Transverse colon (tissue), 4 donors: ENCODE data around the gene FOCAD. TPM values are rescaled to one million over a fixed set of nuclear protein-coding genes. Genes with fewer than 3 reads are reported as not detected.

Experiments
- DNase-seq: peaks from one replicate; pipeline ENCODE4 v3.0.0-alpha.2; 2019
- H3K27ac ChIP-seq, 4 donors: fragments of 200-600 bp; sonication (generic); 2 replicates each; pipeline ENCODE4 v1.5.1; 2016 to 2018; ENCODE audit warnings: inconsistent platforms in 4 of 4
- H3K27me3 ChIP-seq: fragments of 200-600 bp; sonication (generic); 2 replicates; pipeline ENCODE4 v1.5.1; 2017; ENCODE audit warnings: inconsistent platforms
- H3K36me3 ChIP-seq, 4 donors: fragments of 200-600 bp; sonication (generic); 2 replicates each; pipeline ENCODE4 v1.5.1; 2017 to 2019; ENCODE audit warnings: inconsistent platforms in 4 of 4
- H3K4me1 ChIP-seq, 4 donors: fragments of 200-600 bp; sonication (generic); 2 replicates each; pipeline ENCODE4 v1.5.1; 2017 to 2020; ENCODE audit warnings: inconsistent platforms in 4 of 4
- H3K4me3 ChIP-seq, 4 donors: fragments of 200-600 bp; sonication (generic); 1 replicate in 1 of 4; 2 replicates in 3 of 4; pipeline versions ENCODE4 v1.5.1 to v1.6.1; 2017 to 2019; ENCODE audit warnings: inconsistent platforms in 4 of 4
- H3K9me3 ChIP-seq, 2 donors: fragments of 200-600 bp; sonication (generic); 2 replicates each; pipeline ENCODE4 v1.5.1; 2017 to 2019; ENCODE audit warnings: inconsistent platforms in 2 of 2
- CTCF ChIP-seq, 5 experiments: fragments of 200-600 bp in 3 of 5; fragments of 450-650 bp in 2 of 5; sonication (generic) in 3 of 5; IDR thresholded peaks; 1 replicate in 2 of 5; 2 replicates in 3 of 5; pipeline ENCODE4 v1.5.1; 2016 to 2017; ENCODE audit warnings: antibody characterized with exemption in 5 of 5, inconsistent platforms in 3 of 5, mild to moderate bottlenecking in 2 of 5, moderate library complexity in 1 of 5
- EP300 ChIP-seq: sonication (generic); formaldehyde crosslinking; IDR thresholded peaks from one replicate; pipeline ENCODE4 v1.6.1; 2017; ENCODE audit warnings: antibody characterized with exemption, low read depth
- POLR2A ChIP-seq: fragments of 450-650 bp; IDR thresholded peaks from one replicate; pipeline ENCODE4 v1.6.1; 2016; ENCODE audit warnings: antibody characterized with exemption, mild to moderate bottlenecking, moderate library complexity
- POLR2AphosphoS5 ChIP-seq, 3 donors: sonication (generic); formaldehyde crosslinking; IDR thresholded peaks; one replicate each; pipeline ENCODE4 v1.6.1; 2016; ENCODE audit warnings: antibody characterized with exemption in 3 of 3
- WGBS, 2 donors: methylation state at CpG; one replicate each; pipeline ENCODE4 v1.1.5; 2018; ENCODE audit warnings: low coverage in 1 of 2; 5-methylcytosine and 5-hydroxymethylcytosine counted together
- in situ Hi-C, 4 donors: fragments of 200-750 bp; cut with MboI; loops; one replicate each; pipeline versions ENCODE4 v1.15.0 to v1.15.1; 2017; ENCODE audit warnings: low sequenced_read_pairs in 3 of 4, low pct_ligation_motif_present in 1 of 4, low pct_unique_long_range_greater_than_20kb in 1 of 4
- intact Hi-C: fragments of 100-400 bp; cut with DNase I; formaldehyde crosslinking; loops from one replicate; pipeline ENCODE4 v1.15.1; 2023; ENCODE audit warnings: low total_unique reads
- total RNA-seq, 4 donors: library from RNA; depleted of rRNA; stranded (reverse); fragments of >200 nt; gene quantifications; one replicate each; pipeline ENCODE4 v1.1.0, GENCODE V29; 2016

Gene FOCAD
- total RNA-seq, 4 donors from 2014 or later, result 7.8 to 41.2 (median 32.0) TPM

GRCh38 chr9:20725675-20726074 is 41.6 kb downstream of the FOCAD start:
- no peak overlapping the region for H3K4me3 ChIP-seq
- peaks cover 6 to 28% (median 10%) of the 10 kb centered on the region in 4 donors for H3K4me1 ChIP-seq
- peak overlapping the region in 1 of 4 donors; percentile 24 for H3K27ac ChIP-seq
- DNase-seq, result no peak
- in situ Hi-C loops (no loop called here), intact Hi-C loops (no loop called here)
- 26 to 43% methylated on average over 3 of the region's 3 CpGs for WGBS, 2 donors
- H3K9me3 ChIP-seq, result no peaks in the 10 kb centered on the region
- TF ChIP-seq CTCF (IDR thresholded peaks at IDR 0.05) (no peak), EP300 (no peak), POLR2A (no peak), POLR2AphosphoS5 (IDR thresholded peaks at IDR 0.05) (no peak)
- H3K36me3 ChIP-seq, result no peaks in the 10 kb centered on the region
- H3K27me3 ChIP-seq, result no peaks in the 10 kb centered on the region

- no peak for DNase-seq
- Histone ChIP-seq H3K27ac (peak overlapping the region in 1 of 4 donors; percentile 24), H3K27me3 (no peaks in the 10 kb centered on the region), H3K36me3 (no peaks in the 10 kb centered on the region), H3K4me3 (no peak overlapping the region), H3K4me1 (peaks cover 6 to 28% (median 10%) of the 10 kb centered on the region in 4 donors), H3K9me3 (no peaks in the 10 kb centered on the region)
- intact Hi-C loops (no loop called here), in situ Hi-C loops (no loop called here)
- no peak for TF ChIP-seq EP300
- TF ChIP-seq POLR2A, result no peak
- no peak for TF ChIP-seq CTCF (IDR thresholded peaks at IDR 0.05)
- no peak for TF ChIP-seq POLR2AphosphoS5 (IDR thresholded peaks at IDR 0.05)
- 42 to 56% methylated on average over 2 of the region's 2 CpGs for WGBS, 2 donors
Observed at GRCh38 chr9:20726144-20726543, 42.1 kb downstream of the FOCAD start.

GRCh38 chr9:20728493-20729220 is 44.6 kb downstream of the FOCAD start:
- Histone ChIP-seq H3K27ac (no peak overlapping the region), H3K36me3 (no peaks in the 10 kb centered on the region), H3K9me3 (no peaks in the 10 kb centered on the region), H3K4me3 (no peak overlapping the region), H3K27me3 (no peaks in the 10 kb centered on the region), H3K4me1 (peaks cover 6 to 28% (median 10%) of the 10 kb centered on the region in 4 donors)
- no peak for DNase-seq
- in situ Hi-C loops, result no loop called here
- intact Hi-C loops, result no loop called here
- TF ChIP-seq POLR2A, result no peak
- TF ChIP-seq CTCF (IDR thresholded peaks at IDR 0.05), result no peak
- TF ChIP-seq EP300, result no peak
- no peak for TF ChIP-seq POLR2AphosphoS5 (IDR thresholded peaks at IDR 0.05)

- no peaks in the 10 kb centered on the region for H3K36me3 ChIP-seq
- no peaks in the 10 kb centered on the region for H3K27me3 ChIP-seq
- H3K9me3 ChIP-seq, result no peaks in the 10 kb centered on the region
- intact Hi-C loops, result no loop called here
- in situ Hi-C loops, result no loop called here
- no peak for DNase-seq
- H3K4me1 ChIP-seq, result peaks cover 6 to 28% (median 10%) of the 10 kb centered on the region in 4 donors
- no peak overlapping the region for H3K27ac ChIP-seq
- TF ChIP-seq CTCF (IDR thresholded peaks at IDR 0.05) (no peak), POLR2A (no peak), POLR2AphosphoS5 (IDR thresholded peaks at IDR 0.05) (no peak), EP300 (no peak)
- no peak overlapping the region for H3K4me3 ChIP-seq
Observed at GRCh38 chr9:20729523-20729922, 45.5 kb downstream of the FOCAD start.
